GM21367 (cell line): ENCODE results near the gene RPL10.

Source experiments
- ATAC-seq: cut with Tn5 transposase; IDR thresholded peaks from one replicate; pipeline ENCODE4 v1.9.1; 2021; ENCODE audit not compliant: unreplicated experiment

RPL10 gene

GRCh38 chrX:154397888-154398667, at the start of gene RPL10:
Gene RPL10, plus strand, starts transcription at chrX:154398377. Its CDS starts 143 bp downstream, at chrX:154398520.
- ATAC-seq = peak; percentile 65

- ATAC-seq = no peak
These were observed 49.4 kb upstream of the RPL10 start for GRCh38 chrX:154348646-154349358.

GRCh38 chrX:154349359-154349935, 48.7 kb upstream of the RPL10 start:
- no peak for ATAC-seq

- ATAC-seq = no peak
These were observed 48.2 kb upstream of the RPL10 start for GRCh38 chrX:154349979-154350378.

GRCh38 chrX:154350429-154351182, 47.6 kb upstream of the RPL10 start:
- ATAC-seq = no peak

- ATAC-seq = no peak
These were observed 46.8 kb upstream of the RPL10 start for GRCh38 chrX:154351183-154352011.

- ATAC-seq = no peak
These were observed 46.2 kb upstream of the RPL10 start for GRCh38 chrX:154352012-154352401.

- ATAC-seq = no peak
These were observed 45.7 kb upstream of the RPL10 start for GRCh38 chrX:154352466-154352865.

GRCh38 chrX:154353172-154353843, 44.9 kb upstream of the RPL10 start:
- ATAC-seq = no peak

GRCh38 chrX:154354013-154354412, 44.2 kb upstream of the RPL10 start:
- no peak for ATAC-seq

GRCh38 chrX:154354516-154354915, 43.7 kb upstream of the RPL10 start:
- ATAC-seq = no peak

- ATAC-seq = no peak
These were observed 42.9 kb upstream of the RPL10 start for GRCh38 chrX:154355094-154355775.

- ATAC-seq = no peak
These were observed 42.4 kb upstream of the RPL10 start for GRCh38 chrX:154355776-154356140.

GRCh38 chrX:154356596-154356995, 41.6 kb upstream of the RPL10 start:
- no peak for ATAC-seq

- no peak for ATAC-seq
These were observed 41.0 kb upstream of the RPL10 start for GRCh38 chrX:154357205-154357604.

- no peak for ATAC-seq
These were observed 40.2 kb upstream of the RPL10 start for GRCh38 chrX:154358011-154358410.

GRCh38 chrX:154358829-154359228, 39.3 kb upstream of the RPL10 start:
- ATAC-seq = no peak

- no peak for ATAC-seq
These were observed 38.6 kb upstream of the RPL10 start for GRCh38 chrX:154359362-154360154.
